ENCODE measurements around the gene EFCAB6.

Gene EFCAB6

GRCh38 chr22:43540529-43540923 is 271.6 kb downstream of the EFCAB6 start:
- TF ChIP-seq USF1 (IDR thresholded peaks at IDR 0.05) (no peak), REST (IDR thresholded peaks at IDR 0.05; ENCODE audit: low read depth) (no peak), EGR1 (IDR thresholded peaks at IDR 0.05) (no peak), TEAD4 (IDR thresholded peaks at IDR 0.05) (no peak)

DNA sequence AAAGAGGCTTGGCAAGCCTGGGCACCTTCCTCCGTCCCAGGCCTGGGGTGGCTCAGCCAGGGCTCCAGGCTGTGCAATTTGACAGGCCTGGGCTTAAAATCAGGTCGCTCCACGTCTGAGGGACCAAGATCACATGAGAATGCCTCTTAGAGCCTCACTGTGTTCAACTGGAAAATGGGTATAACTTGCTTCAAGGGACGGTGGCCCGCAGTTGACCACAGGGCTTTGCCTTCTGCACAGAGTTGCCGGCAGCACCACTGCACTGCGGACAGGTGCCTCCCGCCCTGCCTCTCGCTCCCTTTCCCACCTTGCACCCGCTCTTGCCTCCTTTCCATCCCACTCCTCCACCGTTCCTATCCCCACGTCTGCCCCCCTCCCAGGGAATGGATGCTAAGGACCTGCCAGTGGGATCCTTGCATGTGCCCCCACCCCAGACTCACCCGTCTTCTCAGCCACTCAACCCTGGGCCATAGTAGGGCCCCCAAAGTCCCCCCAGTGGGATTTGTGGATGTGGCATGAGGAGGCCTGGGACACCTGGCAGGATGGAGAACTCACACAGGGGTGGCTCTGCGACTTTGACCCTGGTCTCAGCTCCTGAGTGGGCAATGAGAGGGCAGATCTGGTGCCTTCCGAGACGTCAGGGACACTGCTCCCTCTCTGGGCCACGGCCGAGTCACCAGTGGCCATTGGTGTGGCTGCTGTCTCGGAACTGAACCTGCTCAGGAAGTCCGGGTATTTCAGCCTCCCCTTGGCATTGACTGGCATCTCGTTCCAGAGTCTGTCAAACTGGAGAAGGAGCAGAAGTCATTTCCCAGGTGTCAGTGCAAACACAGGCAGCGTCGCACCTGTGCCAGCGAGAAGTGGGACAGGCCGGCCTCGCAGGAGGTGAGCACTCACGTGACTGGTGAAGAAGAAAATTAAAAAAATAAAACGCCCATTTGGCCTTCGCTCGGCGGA is 272.3 kb downstream of the EFCAB6 start:
- TF ChIP-seq NFIC (IDR thresholded peaks at IDR 0.05) (no peak), FOXM1 (IDR thresholded peaks at IDR 0.05; ENCODE audit: borderline replicate concordance, low read depth) (no peak), RAD21 (IDR thresholded peaks at IDR 0.05; ENCODE audit: low read depth) (no peak), YY1 (IDR thresholded peaks at IDR 0.05; ENCODE audit: low read depth) (no peak), REST (IDR thresholded peaks at IDR 0.05; ENCODE audit: low read depth) (no peak), TEAD4 (IDR thresholded peaks at IDR 0.05) (no peak), TAF1 (IDR thresholded peaks at IDR 0.05; ENCODE audit: low read depth) (no peak), USF1 (IDR thresholded peaks at IDR 0.05) (no peak), CEBPB (IDR thresholded peaks at IDR 0.05) (no peak), EGR1 (IDR thresholded peaks at IDR 0.05) (no peak), CREB1 (IDR thresholded peaks at IDR 0.05; ENCODE audit: low read depth) (no peak), ZBTB7A (IDR thresholded peaks at IDR 0.05; ENCODE audit: low read depth) (no peak), MAX (IDR thresholded peaks at IDR 0.05) (no peak), EP300 (IDR thresholded peaks at IDR 0.05; ENCODE audit: borderline replicate concordance) (no peak), TCF12 (IDR thresholded peaks at IDR 0.05; ENCODE audit: low read depth) (no peak)

- TF ChIP-seq MAX (IDR thresholded peaks at IDR 0.05) (no peak), CREB1 (IDR thresholded peaks at IDR 0.05; ENCODE audit: low read depth) (no peak), TAF1 (IDR thresholded peaks at IDR 0.05; ENCODE audit: low read depth) (no peak), TCF12 (IDR thresholded peaks at IDR 0.05; ENCODE audit: low read depth) (no peak)
These were observed 275.0 kb downstream of the EFCAB6 start for GRCh38 chr22:43537019-43537585.

GRCh38 chr22:43535741-43536140 is 276.4 kb downstream of the EFCAB6 start:
- TF ChIP-seq FOXM1 (IDR thresholded peaks at IDR 0.05; ENCODE audit: borderline replicate concordance, low read depth) (no peak), TCF12 (IDR thresholded peaks at IDR 0.05; ENCODE audit: low read depth) (no peak), TAF1 (IDR thresholded peaks at IDR 0.05; ENCODE audit: low read depth) (no peak), CREB1 (IDR thresholded peaks at IDR 0.05; ENCODE audit: low read depth) (no peak), NFIC (IDR thresholded peaks at IDR 0.05) (no peak), EGR1 (IDR thresholded peaks at IDR 0.05) (no peak), REST (IDR thresholded peaks at IDR 0.05; ENCODE audit: low read depth) (no peak)

Measured in Ishikawa (cell line).